Subcutaneous abdominal adipose tissue (tissue), 5 donors: Measurements from ENCODE around the gene MDGA2.
"Not testable (repeated sequence)": the region's sequence is repeated elsewhere in the genome, so short reads cannot be mapped to it uniquely, and the experiment has no call there.

Experiments used
- H3K27ac ChIP-seq: one replicate; pipeline ENCODE4 v1.7.0; 2013; ENCODE audit warnings: low read depth, mild to moderate bottlenecking, inconsistent platforms, low read length, moderate library complexity
- H3K27me3 ChIP-seq, 5 donors: one replicate each; pipeline ENCODE4 v1.7.0; 2013; ENCODE audit warnings: low read length in 5 of 5, inconsistent platforms in 1 of 5; ENCODE audit not compliant: control insufficient read depth in 5 of 5, insufficient read depth in 4 of 5
- H3K36me3 ChIP-seq, 5 donors: one replicate each; pipeline ENCODE4 v1.7.0; 2013; ENCODE audit warnings: low read length in 5 of 5; ENCODE audit not compliant: control insufficient read depth in 5 of 5, insufficient read depth in 5 of 5
- H3K4me1 ChIP-seq, 5 donors: one replicate each; pipeline ENCODE4 v1.7.0; 2013; ENCODE audit warnings: low read length in 5 of 5, mild to moderate bottlenecking in 3 of 5, moderate library complexity in 1 of 5; ENCODE audit not compliant: control insufficient read depth in 5 of 5, insufficient read depth in 5 of 5
- H3K4me3 ChIP-seq, 5 donors: one replicate each; pipeline ENCODE4 v1.7.0; 2013; ENCODE audit warnings: low read length in 5 of 5, low read depth in 1 of 5
- H3K9ac ChIP-seq, 5 donors: one replicate each; pipeline ENCODE4 v1.7.0; 2013; ENCODE audit warnings: low read length in 5 of 5, mild to moderate bottlenecking in 4 of 5, moderate library complexity in 3 of 5
- H3K9me3 ChIP-seq, 5 donors: one replicate each; pipeline ENCODE4 v1.7.0; 2013; ENCODE audit warnings: low read length in 5 of 5; ENCODE audit not compliant: control insufficient read depth in 5 of 5
- donor health status: healthy.
- donor health status: healthy.
- donor health status: healthy.
- donor health status: healthy.
- donor health status: healthy.

Gene MDGA2

DNA sequence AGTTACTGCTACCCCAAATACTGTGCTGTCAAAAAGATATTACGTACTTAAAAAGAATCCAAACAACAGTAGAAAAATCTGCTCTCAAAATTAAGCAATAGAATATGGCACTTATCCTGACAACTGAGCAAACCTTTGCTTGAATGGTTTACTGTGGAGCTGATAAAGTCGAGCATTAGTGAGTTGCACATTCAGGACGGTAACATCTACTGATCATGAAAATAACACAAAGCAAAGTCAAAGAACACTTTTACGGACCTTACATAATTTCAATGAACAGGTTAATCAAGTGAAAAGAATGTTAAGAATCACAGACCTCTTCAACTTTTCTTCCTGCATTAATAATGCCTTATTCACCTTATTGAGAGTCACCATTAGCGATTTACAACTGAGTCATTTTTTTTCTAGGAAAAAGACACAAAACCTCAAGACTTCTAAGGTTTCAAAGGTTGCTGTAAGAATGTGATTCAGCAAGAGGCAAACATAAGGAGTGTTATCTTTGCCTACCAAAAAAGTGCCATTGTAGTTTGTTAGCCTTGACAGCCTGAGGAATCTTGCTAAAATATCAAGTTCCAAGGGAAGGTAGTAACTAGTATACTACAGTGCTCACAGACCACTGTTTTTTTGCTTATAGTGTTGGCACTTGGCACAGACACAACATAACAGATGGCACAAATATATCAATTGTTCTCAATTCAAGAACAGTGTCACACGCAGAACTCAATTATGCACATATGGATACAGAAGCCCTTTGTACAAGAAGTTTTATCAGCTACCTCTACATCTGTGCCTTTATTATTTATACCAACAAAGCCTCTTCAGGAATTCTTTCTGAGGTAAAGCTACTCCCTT, 689.6 kb downstream of the MDGA2 start:
- Histone ChIP-seq H3K4me3 (no peak overlapping the region), H3K27ac (no peak overlapping the region), H3K36me3 (no peaks in the 10 kb centered on the region), H3K4me1 (no peaks in the 10 kb centered on the region), H3K27me3 (no peaks in the 10 kb centered on the region), H3K9me3 (no peaks in the 10 kb centered on the region), H3K9ac (no peak overlapping the region)

DNA sequence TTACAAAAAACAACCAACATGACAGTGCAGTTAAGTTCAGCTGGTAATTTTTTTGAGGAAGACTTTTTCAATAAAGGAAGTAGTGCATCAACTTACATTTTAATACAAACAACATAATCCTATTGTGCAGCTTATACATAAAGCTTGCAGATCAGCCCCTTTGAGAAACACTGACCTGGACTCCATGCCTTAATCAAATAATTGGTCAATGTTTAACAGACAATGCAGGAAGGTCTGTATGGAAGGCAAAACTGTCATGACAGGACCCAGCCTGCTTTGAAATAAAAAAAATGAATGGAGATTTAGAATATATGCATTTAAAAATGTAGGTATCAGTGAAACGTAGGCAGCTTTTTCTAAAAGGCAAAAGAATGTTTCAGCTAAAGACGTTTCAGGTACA, 702.1 kb downstream of the MDGA2 start:
- Histone ChIP-seq H3K4me1 (no peaks in the 10 kb centered on the region), H3K9ac (no peak overlapping the region), H3K4me3 (no peak overlapping the region), H3K36me3 (no peaks in the 10 kb centered on the region), H3K27ac (no peak overlapping the region), H3K9me3 (no peaks in the 10 kb centered on the region), H3K27me3 (no peaks in the 10 kb centered on the region)

DNA sequence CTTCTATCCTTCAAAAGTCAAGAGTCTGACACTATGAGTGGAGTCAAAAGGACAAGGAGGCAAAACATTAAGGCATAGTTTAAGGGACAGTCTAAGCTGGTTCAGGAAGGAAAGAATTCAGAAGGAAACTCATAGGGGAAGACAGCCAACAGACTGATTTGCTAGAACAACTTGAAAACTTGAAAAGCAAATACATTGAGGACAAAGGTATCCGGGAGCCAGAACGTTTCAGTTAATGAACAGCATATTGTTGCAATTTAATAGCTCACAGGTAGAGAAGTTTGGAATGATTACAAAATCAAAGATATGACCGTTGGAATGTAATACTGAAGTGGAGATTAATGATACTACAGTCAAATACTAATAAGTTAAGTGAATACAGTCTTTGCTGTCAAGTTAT, 711.0 kb downstream of the MDGA2 start:
- Histone ChIP-seq H3K9ac (no peak overlapping the region), H3K4me1 (no peaks in the 10 kb centered on the region), H3K9me3 (peaks cover 0 to 3% (median 0%) of the 10 kb centered on the region in 5 donors), H3K4me3 (no peak overlapping the region), H3K27me3 (no peaks in the 10 kb centered on the region), H3K36me3 (no peaks in the 10 kb centered on the region), H3K27ac (no peak overlapping the region)

DNA sequence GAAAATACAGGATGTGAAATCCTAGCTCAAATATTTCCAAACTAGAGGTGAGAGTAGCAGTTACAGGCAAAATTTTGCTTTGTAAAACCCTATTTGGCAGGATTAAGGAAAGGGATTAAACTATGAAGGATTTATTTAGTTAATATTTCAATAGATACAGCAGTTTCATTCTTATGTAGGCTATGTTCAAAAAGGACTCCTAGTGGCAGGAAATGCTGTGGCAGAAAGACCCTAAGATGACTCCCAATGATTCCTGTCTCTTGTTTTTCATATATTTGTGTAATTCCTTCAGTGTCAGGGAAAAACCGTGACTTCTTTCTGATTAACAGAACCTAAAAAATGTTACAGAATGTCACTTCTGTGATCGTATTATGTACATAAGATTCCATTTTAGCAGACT, 724.3 kb downstream of the MDGA2 start:
- Histone ChIP-seq H3K36me3 (no peaks in the 10 kb centered on the region), H3K9ac (no peak overlapping the region), H3K4me3 (no peak overlapping the region), H3K9me3 (peaks cover 0 to 9% (median 0%) of the 10 kb centered on the region in 5 donors), H3K27ac (no peak overlapping the region), H3K4me1 (no peaks in the 10 kb centered on the region), H3K27me3 (no peaks in the 10 kb centered on the region)

DNA sequence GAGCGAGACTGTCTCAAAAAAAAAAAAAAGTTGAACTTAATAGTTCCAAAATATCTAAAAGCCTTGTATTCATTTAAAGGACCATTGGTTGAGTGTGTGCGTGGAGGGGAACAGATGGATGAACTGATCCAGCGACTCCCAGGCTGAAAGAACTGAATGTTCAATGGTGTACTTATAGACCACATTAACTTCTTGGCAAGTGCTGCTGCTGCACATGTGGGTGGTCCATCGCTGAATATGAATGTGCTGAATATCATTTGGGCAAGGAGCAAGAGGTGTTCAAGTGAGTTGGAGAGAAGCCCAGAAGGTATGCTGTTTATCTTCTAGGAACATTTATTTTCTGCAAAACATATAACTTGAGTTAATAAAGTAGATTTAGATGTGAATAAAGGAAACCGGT, 734.8 kb downstream of the MDGA2 start:
- H3K27me3 ChIP-seq, result no peaks in the 10 kb centered on the region
- no peaks in the 10 kb centered on the region for H3K36me3 ChIP-seq
- H3K9me3 ChIP-seq, result peaks cover 0 to 18% (median 5%) of the 10 kb centered on the region in 5 donors
- no peak overlapping the region for H3K9ac ChIP-seq
- no peak overlapping the region for H3K4me3 ChIP-seq
- no peaks in the 10 kb centered on the region for H3K4me1 ChIP-seq
- H3K27ac ChIP-seq, result no peak overlapping the region

DNA sequence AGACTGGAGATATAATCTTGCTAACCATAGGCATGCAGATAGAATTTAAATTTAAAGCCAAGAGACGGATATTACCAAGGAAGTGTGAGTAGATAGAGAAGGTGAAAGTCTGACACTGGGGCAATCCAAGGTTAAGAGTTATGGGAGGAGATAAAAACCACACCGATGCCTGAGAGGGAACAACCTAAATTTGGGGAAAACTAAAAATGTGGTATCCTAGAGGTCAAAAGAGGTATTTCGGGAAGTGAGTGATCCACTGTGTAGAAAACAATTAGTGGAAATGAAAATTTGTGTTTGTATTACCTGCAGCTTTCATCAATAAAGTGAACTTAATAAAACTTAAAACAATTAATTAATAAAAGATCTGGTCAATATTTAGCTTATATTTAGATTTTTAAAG, 754.9 kb downstream of the MDGA2 start:
- Histone ChIP-seq H3K9ac (no peak overlapping the region), H3K4me3 (no peak overlapping the region), H3K36me3 (no peaks in the 10 kb centered on the region), H3K27ac (no peak overlapping the region), H3K9me3 (no peaks in the 10 kb centered on the region), H3K27me3 (no peaks in the 10 kb centered on the region), H3K4me1 (no peaks in the 10 kb centered on the region)

DNA sequence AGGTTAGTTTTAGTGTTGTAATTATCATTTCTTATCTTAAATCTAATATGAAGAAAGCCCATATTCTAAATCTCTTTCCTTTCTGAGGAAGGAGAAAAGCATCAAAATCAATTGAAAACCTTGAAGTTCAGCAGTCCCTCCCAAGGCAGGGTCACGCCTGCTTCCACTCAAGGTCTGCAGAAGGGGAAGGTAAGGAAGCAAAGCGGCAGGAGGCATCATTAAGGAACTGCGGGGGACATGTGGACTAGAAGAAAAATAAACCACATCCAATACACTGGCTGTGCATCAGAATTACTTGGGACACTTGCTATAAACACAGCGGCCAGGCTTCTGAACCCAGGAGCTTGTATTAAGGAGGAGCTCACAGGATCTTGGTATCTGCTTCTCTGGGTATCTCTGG, 759.9 kb downstream of the MDGA2 start:
- H3K9ac ChIP-seq, H3K27me3 ChIP-seq, H3K4me1 ChIP-seq, H3K9me3 ChIP-seq, H3K27ac ChIP-seq, H3K36me3 ChIP-seq, H3K4me3 ChIP-seq: not testable (repeated sequence)

DNA sequence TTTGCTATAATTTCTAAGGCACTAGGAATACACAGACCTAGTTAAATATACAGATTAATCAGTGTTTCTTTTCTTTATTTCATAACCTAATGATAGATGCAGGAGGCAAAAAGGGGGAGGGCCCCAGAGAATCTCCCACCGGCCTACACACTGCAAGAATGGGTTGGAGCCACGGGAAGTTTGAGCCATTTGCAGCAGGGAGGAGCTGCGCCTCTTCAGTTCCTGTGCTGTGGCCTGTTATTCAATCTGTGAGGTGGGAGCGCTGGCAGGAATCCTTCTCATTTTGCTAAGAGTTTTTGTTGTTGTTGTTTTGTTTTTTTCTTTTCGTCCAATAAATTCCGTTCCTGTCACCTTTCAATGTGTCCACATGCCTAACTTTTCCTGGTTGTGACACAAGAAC, 772.6 kb downstream of the MDGA2 start:
- Histone ChIP-seq H3K27me3 (no peaks in the 10 kb centered on the region), H3K4me3 (no peak overlapping the region), H3K9me3 (no peaks in the 10 kb centered on the region), H3K36me3 (no peaks in the 10 kb centered on the region), H3K9ac (no peak overlapping the region), H3K27ac (no peak overlapping the region), H3K4me1 (no peaks in the 10 kb centered on the region)

DNA sequence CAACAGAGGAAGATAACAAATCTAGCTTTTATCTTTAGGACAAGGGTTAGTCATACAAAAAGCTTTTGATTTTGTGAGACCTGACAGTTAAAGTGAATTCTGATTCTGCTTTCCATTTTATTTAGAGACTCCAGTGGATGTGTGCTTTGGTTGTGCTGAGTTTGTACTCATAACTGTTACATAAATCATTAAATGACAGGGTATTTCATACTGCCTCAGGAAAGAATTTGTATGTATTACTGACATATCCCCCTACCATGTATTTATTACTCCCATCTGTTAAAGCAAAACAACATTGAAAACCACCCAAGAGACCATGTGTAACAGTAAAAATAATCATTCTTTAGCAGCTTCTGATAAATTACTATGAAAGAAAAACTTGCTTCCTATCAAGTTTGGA, 780.9 kb downstream of the MDGA2 start:
- H3K4me1 ChIP-seq, result no peaks in the 10 kb centered on the region
- no peak overlapping the region for H3K27ac ChIP-seq
- no peak overlapping the region for H3K4me3 ChIP-seq

DNA sequence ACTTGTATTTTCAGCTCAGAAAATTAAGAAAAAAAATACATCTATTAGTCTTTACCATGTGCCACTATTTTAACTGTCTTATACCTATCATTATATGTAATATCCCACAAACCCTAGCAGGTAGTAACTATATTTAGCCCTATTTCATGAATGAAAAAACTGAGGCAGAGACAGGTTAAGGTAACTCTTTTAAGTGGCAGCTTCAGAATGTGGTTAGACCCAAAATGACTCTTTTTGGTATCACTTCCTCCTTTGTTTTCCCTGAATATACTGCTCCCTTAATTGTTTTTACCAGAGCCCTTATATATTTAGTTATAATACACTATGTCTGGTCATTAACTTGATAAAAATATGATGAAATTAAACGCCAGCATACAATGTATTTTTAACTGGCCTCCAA, 788.3 kb downstream of the MDGA2 start:
- Histone ChIP-seq H3K27ac (no peak overlapping the region), H3K9me3 (no peaks in the 10 kb centered on the region), H3K4me3 (no peak overlapping the region), H3K27me3 (no peaks in the 10 kb centered on the region), H3K4me1 (no peaks in the 10 kb centered on the region), H3K9ac (no peak overlapping the region), H3K36me3 (no peaks in the 10 kb centered on the region)

More for the DNA sequence above, 780.9 kb downstream of the MDGA2 start:
- no peaks in the 10 kb centered on the region for H3K27me3 ChIP-seq
- no peaks in the 10 kb centered on the region for H3K36me3 ChIP-seq
- H3K9ac ChIP-seq, result no peak overlapping the region
- no peaks in the 10 kb centered on the region for H3K9me3 ChIP-seq
